H9 (cell line): ENCODE data around the gene MST1. TPM values are rescaled to one million over a fixed set of nuclear protein-coding genes. Genes with fewer than 3 reads are reported as not detected.

Experiments
- DNase-seq: peaks from one replicate; pipeline ENCODE4 v3.0.0-alpha.2; 2017
- H2AFZ ChIP-seq: one replicate; pipeline ENCODE4 v1.6.1; 2013; ENCODE audit warnings: mild to moderate bottlenecking, low read length, control low read depth, moderate library complexity
- H2AK5ac ChIP-seq: 2 replicates; pipeline ENCODE4 v1.6.1; 2013; ENCODE audit warnings: low read length, control low read depth, mixed read lengths; ENCODE audit not compliant: insufficient read length
- H2BK120ac ChIP-seq: one replicate; pipeline ENCODE4 v1.6.1; 2013; ENCODE audit warnings: low read depth, mild to moderate bottlenecking, low read length, control low read depth, inconsistent platforms; ENCODE audit not compliant: poor library complexity, severe bottlenecking
- H2BK12ac ChIP-seq: 2 replicates; pipeline ENCODE4 v1.6.1; 2013; ENCODE audit warnings: low read length, control low read depth, mixed read lengths, low read depth; ENCODE audit not compliant: insufficient read length
- H2BK15ac ChIP-seq: 2 replicates; pipeline ENCODE4 v1.6.1; 2013; ENCODE audit warnings: low read depth, low read length, control low read depth
- H2BK20ac ChIP-seq: one replicate; pipeline ENCODE4 v1.6.1; 2013; ENCODE audit warnings: low read depth, mild to moderate bottlenecking, low read length, control low read depth, inconsistent platforms; ENCODE audit not compliant: poor library complexity, severe bottlenecking
- H2BK5ac ChIP-seq: 2 replicates; pipeline ENCODE4 v1.6.1; 2013; ENCODE audit warnings: low read length, control low read depth, mixed read lengths; ENCODE audit not compliant: insufficient read length
- H3K14ac ChIP-seq: 2 replicates; pipeline ENCODE4 v1.6.1; 2013; ENCODE audit warnings: low read length, control low read depth; ENCODE audit not compliant: insufficient read depth
- H3K18ac ChIP-seq: 2 replicates; pipeline ENCODE4 v1.6.1; 2013; ENCODE audit warnings: low read depth, mild to moderate bottlenecking, mixed read lengths, low read length, control low read depth; ENCODE audit not compliant: insufficient read length
- H3K23ac ChIP-seq: 2 replicates; pipeline ENCODE4 v1.6.1; 2013; ENCODE audit warnings: low read length, control low read depth, mixed read lengths, low read depth; ENCODE audit not compliant: insufficient read length
- H3K23me2 ChIP-seq: 2 replicates; pipeline ENCODE4 v1.6.1; 2013; ENCODE audit warnings: low read depth, mild to moderate bottlenecking, mixed read lengths, low read length, control low read depth; ENCODE audit not compliant: insufficient read length, poor library complexity, severe bottlenecking
- H3K27ac ChIP-seq: 2 replicates; pipeline ENCODE4 v1.5.1; 2013; ENCODE audit warnings: low read length, control low read depth, mixed read lengths, low read depth; ENCODE audit not compliant: insufficient read length
- H3K27me3 ChIP-seq: 2 replicates; pipeline ENCODE4 v1.6.1; 2013; ENCODE audit warnings: low read length, control low read depth, inconsistent platforms; ENCODE audit not compliant: insufficient read depth
- H3K4ac ChIP-seq: 2 replicates; pipeline ENCODE4 v1.6.1; 2013; ENCODE audit warnings: low read depth, mild to moderate bottlenecking, control low read depth, inconsistent platforms, low read length, moderate library complexity
- H3K4me1 ChIP-seq: 2 replicates; pipeline ENCODE4 v1.6.1; 2013; ENCODE audit warnings: low read length, control low read depth, inconsistent platforms; ENCODE audit not compliant: insufficient read depth
- H3K4me2 ChIP-seq: 2 replicates; pipeline ENCODE4 v1.6.1; 2013; ENCODE audit warnings: low read length, control low read depth, mixed read lengths; ENCODE audit not compliant: insufficient read length, insufficient read depth
- H3K56ac ChIP-seq: 2 replicates; pipeline ENCODE4 v1.6.1; 2013; ENCODE audit warnings: low read depth, mild to moderate bottlenecking, mixed read lengths, low read length, control low read depth; ENCODE audit not compliant: insufficient read length
- H3K79me1 ChIP-seq: 2 replicates; pipeline ENCODE4 v1.6.1; 2013; ENCODE audit warnings: low read depth, mild to moderate bottlenecking, moderate library complexity, low read length, control low read depth, inconsistent platforms; ENCODE audit not compliant: insufficient read depth, poor library complexity, severe bottlenecking
- H3K79me2 ChIP-seq: 2 replicates; pipeline ENCODE4 v1.6.1; 2013; ENCODE audit warnings: low read length, control low read depth, inconsistent platforms; ENCODE audit not compliant: insufficient read depth
- H3K9ac ChIP-seq: 2 replicates; pipeline ENCODE4 v1.6.1; 2013; ENCODE audit warnings: low read length, control low read depth, mixed read lengths; ENCODE audit not compliant: insufficient read length; ENCODE audit errors: extremely low read depth
- H3K9me3 ChIP-seq: one replicate; pipeline ENCODE4 v1.6.1; 2013; ENCODE audit warnings: low read depth, low read length, inconsistent platforms; ENCODE audit not compliant: control insufficient read depth
- H3T11ph ChIP-seq: one replicate; pipeline ENCODE4 v1.6.1; 2013; ENCODE audit warnings: mild to moderate bottlenecking, low read length, control low read depth, inconsistent platforms
- H4K20me1 ChIP-seq: one replicate; pipeline ENCODE4 v1.6.1; 2013; ENCODE audit not compliant: control insufficient read depth, insufficient read length, insufficient read depth
- H4K5ac ChIP-seq: 2 replicates; pipeline ENCODE4 v1.6.1; 2013; ENCODE audit warnings: low read depth, mild to moderate bottlenecking, mixed read lengths, low read length, control low read depth; ENCODE audit not compliant: insufficient read length
- H4K8ac ChIP-seq: replicated peaks from 2 replicates; pipeline ENCODE4 v1.6.1; 2013; ENCODE audit warnings: low read length, control low read depth, mixed read lengths, low read depth; ENCODE audit not compliant: insufficient read length
- H4K91ac ChIP-seq: 2 replicates; pipeline ENCODE4 v1.6.1; 2013; ENCODE audit warnings: low read depth, mild to moderate bottlenecking, moderate library complexity, mixed read lengths, low read length, control low read depth; ENCODE audit not compliant: insufficient read length
- H3K27ac Mint-ChIP-seq, 3 experiments: 2 replicates in 2 of 3; 3 replicates in 1 of 3; pipeline ENCODE4 v1.8.0; 2020 to 2021; ENCODE audit warnings: mixed read lengths in 3 of 3, mild to moderate bottlenecking in 1 of 3, moderate library complexity in 1 of 3
- H3K27me3 Mint-ChIP-seq: 2 replicates; pipeline ENCODE4 v1.8.0; 2021; ENCODE audit warnings: low read depth, mild to moderate bottlenecking, moderate library complexity, mixed read lengths
- H3K36me3 Mint-ChIP-seq, 3 experiments: 2 replicates in 2 of 3; 3 replicates in 1 of 3; pipeline ENCODE4 v1.8.0; 2020 to 2021; ENCODE audit warnings: low read depth in 3 of 3, mixed read lengths in 3 of 3; ENCODE audit not compliant: insufficient read depth in 1 of 3
- H3K4me1 Mint-ChIP-seq, 2 experiments: 2 replicates each; pipeline ENCODE4 v1.8.0; 2020; ENCODE audit warnings: mixed read lengths in 2 of 2
- H3K4me3 Mint-ChIP-seq, 2 experiments: 2 replicates in 1 of 2; 3 replicates in 1 of 2; pipeline ENCODE4 v1.8.0; 2020 to 2021; ENCODE audit warnings: mild to moderate bottlenecking in 2 of 2, mixed read lengths in 2 of 2, moderate library complexity in 1 of 2
- H3K9me3 Mint-ChIP-seq, 2 experiments: 2 replicates in 1 of 2; 3 replicates in 1 of 2; pipeline ENCODE4 v1.8.0; 2020; ENCODE audit warnings: mild to moderate bottlenecking in 2 of 2, mixed read lengths in 2 of 2, moderate library complexity in 1 of 2
- CTCF ChIP-seq: fragments of 200-600 bp; sonication (generic); conservative IDR thresholded peaks from 3 replicates; pipeline ENCODE4 v1.8.0; 2021; ENCODE audit warnings: antibody characterized with exemption, mild to moderate bottlenecking
- WGBS: extraction: QIAGEN DNeasy Blood & Tissue Kit; methylation state at CpG from one replicate; pipeline ENCODE4 v1.1.7; 2013; ENCODE audit warnings: missing lambda C conversion rate, low lambda C conversion rate, mixed read lengths; ENCODE audit not compliant: insufficient read length; ENCODE audit errors: extremely low coverage; 5-methylcytosine and 5-hydroxymethylcytosine counted together
- total RNA-seq: library from RNA; stranded (reverse); gene quantifications from 2 replicates; pipeline ENCODE4 v1.2.1, GENCODE V29; 2021

Gene MST1
- total RNA-seq, 1 experiment from 2014 or later, result 8.9 TPM

GRCh38 chr3:49634736-49635135, 54.5 kb downstream of the MST1 start:
- H4K91ac ChIP-seq, result no peak overlapping the region
- no peak overlapping the region for H3K9ac ChIP-seq
- H3K23me2 ChIP-seq, result no peaks in the 10 kb centered on the region
- H3K4me1 Mint-ChIP-seq, result no peaks in the 10 kb centered on the region; a peak in 1 of 4 replicates
- H3T11ph ChIP-seq, result no peak overlapping the region
- H3K27ac Mint-ChIP-seq, result no peak overlapping the region
- H3K4me1 ChIP-seq, result no peaks in the 10 kb centered on the region
- peak; percentile 48 for TF ChIP-seq CTCF
- no peak overlapping the region for H3K4me2 ChIP-seq
- no peak overlapping the region for H3K4me3 Mint-ChIP-seq
- H2AFZ ChIP-seq, result no peak overlapping the region
- H2BK5ac ChIP-seq, result no peak overlapping the region
- H3K27me3 Mint-ChIP-seq, result peaks cover 6% of the 10 kb centered on the region
- H4K5ac ChIP-seq, result no peak overlapping the region
- peaks cover 0 to 10% (median 4%) of the 10 kb centered on the region in 3 experiments; a peak in 5 of 7 replicates for H3K36me3 Mint-ChIP-seq
- no peak overlapping the region for H2BK15ac ChIP-seq
- no peaks in the 10 kb centered on the region for H3K9me3 ChIP-seq
- no peak overlapping the region for H3K23ac ChIP-seq
- H2BK12ac ChIP-seq, result no peak overlapping the region
- H3K9me3 Mint-ChIP-seq, result peaks cover 5 to 12% of the 10 kb centered on the region in 2 experiments; a peak in 3 of 5 replicates
- no peak overlapping the region for H2BK120ac ChIP-seq
- no CpG with 5 or more reads among the region's 3 CpGs for WGBS
- H3K14ac ChIP-seq, result no peak overlapping the region
- H3K4ac ChIP-seq, result no peak overlapping the region
- H2AK5ac ChIP-seq, result no peak overlapping the region
- H3K79me1 ChIP-seq, result no peaks in the 10 kb centered on the region
- H3K56ac ChIP-seq, result no peak overlapping the region
- H3K27ac ChIP-seq, result no peak overlapping the region
- no peaks in the 10 kb centered on the region for H3K79me2 ChIP-seq
- DNase-seq, result no peak
- H3K27me3 ChIP-seq, result no peaks in the 10 kb centered on the region
- no peak overlapping the region for H3K18ac ChIP-seq
- H4K20me1 ChIP-seq, result no peaks in the 10 kb centered on the region
- no peak overlapping the region for H2BK20ac ChIP-seq
- H4K8ac ChIP-seq, result no peak overlapping the region

Other genes with a start within 250 kb of the MST1 start
- gene DAG1, start 219.2 kb downstream of the MST1 start, total RNA-seq, result 93.0 and 94.0 TPM in 2 replicates
- 1.9 and 2.4 TPM in 2 replicates for gene BSN, start 135.0 kb downstream of the MST1 start, total RNA-seq
- gene APEH, start 15.1 kb downstream of the MST1 start, total RNA-seq, result 215 and 220 TPM in 2 replicates
- gene RNF123, start 83 bp upstream of the MST1 start, total RNA-seq, result 39.9 and 40.6 TPM in 2 replicates
- gene AMIGO3, start 30.2 kb upstream of the MST1 start, total RNA-seq, result 3.0 and 3.8 TPM in 2 replicates
- gene GMPPB, start 34.5 kb upstream of the MST1 start, total RNA-seq, result 29.1 and 31.1 TPM in 2 replicates
- gene IP6K1, start 97.1 kb upstream of the MST1 start, total RNA-seq, result 42.0 and 42.2 TPM in 2 replicates
- gene CDHR4, start 110.4 kb upstream of the MST1 start, total RNA-seq, result not detected in 2 replicates
- 1.2 and 1.4 TPM in 2 replicates for gene INKA1, start 113.8 kb upstream of the MST1 start, total RNA-seq
- 0.85 and 1.0 TPM in 2 replicates for gene UBA7, start 124.5 kb upstream of the MST1 start, total RNA-seq
- 30.9 and 36.7 TPM in 2 replicates for gene TRAIP, start 167.1 kb upstream of the MST1 start, total RNA-seq
- 50.4 and 54.2 TPM in 2 replicates for gene CAMKV, start 180.4 kb upstream of the MST1 start, total RNA-seq
- 4.9 and 5.3 TPM in 2 replicates for gene MST1R, start 214.4 kb upstream of the MST1 start, total RNA-seq
- 10.0 and 10.9 TPM in 2 replicates for gene MON1A, start 240.3 kb upstream of the MST1 start, total RNA-seq